ENCODE results near the gene PIAS1. TPM values are rescaled to one million over a fixed set of nuclear protein-coding genes. Genes with fewer than 3 reads are reported as not detected.
A peak's percentile ranks its signal among the peaks of the same experiment; 100 is the strongest.

Gene PIAS1
- total and polyA plus RNA-seq, 9 of the 15 experiments (the other 6 are each of a cell fraction or from before 2014, with no cell fraction given) = 18.0 to 59.1 (median 28.5) TPM

DNA sequence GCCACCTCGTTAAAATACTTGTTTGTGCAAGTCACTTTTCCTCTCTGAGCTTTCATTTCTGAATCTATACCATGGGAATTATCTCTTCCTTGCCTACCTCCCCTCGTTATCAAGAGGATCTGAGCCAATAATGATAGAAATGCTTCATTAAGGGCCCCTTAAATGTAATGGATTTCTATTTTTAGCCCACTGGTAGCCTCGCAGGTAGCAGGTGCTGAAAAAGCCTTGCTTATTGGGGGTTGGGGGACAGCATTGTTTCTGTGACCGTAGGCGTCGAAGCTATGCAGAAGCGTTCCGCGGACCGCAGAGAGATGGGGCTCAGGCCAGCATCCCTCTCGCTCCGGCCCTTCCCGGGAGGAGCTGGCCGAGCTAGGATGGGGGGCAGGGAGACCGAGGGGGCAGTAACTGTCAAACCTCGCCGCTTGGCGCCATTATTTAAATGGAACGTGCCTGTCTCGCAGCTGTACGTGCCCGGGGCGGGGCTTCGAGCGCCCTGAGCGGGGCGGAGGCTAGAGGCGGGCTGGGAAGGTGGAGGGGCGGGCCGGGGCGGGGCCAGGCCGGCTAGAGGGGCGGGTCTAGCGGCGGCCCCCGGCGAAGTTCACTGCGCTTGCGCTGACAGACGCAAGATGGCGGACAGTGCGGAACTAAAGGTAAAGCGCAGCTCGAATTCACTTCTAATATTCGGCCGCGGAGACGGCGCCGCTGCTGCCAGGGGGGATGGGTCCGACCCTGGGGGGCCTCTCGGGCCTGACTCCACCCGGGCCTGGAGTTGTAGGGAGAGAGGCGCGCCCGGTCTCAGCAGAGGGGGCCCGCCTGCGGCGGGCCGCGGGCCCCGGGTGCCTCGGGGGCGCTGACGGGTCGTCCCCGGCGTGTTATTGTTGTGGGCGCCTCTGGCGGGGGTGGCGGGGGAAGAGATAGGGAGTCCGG lies at the start of gene PIAS1 (continued):
- TF ChIP-seq, protein P1, sequence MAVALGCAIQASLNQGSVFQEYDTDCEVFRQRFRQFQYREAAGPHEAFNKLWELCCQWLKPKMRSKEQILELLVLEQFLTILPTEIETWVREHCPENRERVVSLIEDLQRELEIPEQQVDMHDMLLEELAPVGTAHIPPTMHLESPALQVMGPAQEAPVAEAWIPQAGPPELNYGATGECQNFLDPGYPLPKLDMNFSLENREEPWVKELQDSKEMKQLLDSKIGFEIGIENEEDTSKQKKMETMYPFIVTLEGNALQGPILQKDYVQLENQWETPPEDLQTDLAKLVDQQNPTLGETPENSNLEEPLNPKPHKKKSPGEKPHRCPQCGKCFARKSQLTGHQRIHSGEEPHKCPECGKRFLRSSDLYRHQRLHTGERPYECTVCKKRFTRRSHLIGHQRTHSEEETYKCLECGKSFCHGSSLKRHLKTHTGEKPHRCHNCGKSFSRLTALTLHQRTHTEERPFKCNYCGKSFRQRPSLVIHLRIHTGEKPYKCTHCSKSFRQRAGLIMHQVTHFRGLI (CRISPR knock-in tag; IDR thresholded peaks at IDR 0.05) = no peak
- no peak for TF ChIP-seq ZNF174 (CRISPR knock-in tag; IDR thresholded peaks at IDR 0.05)
- TF ChIP-seq TSC22D4 (tag; IDR thresholded peaks at IDR 0.05) = no peak
- TF ChIP-seq XRCC4 (IDR thresholded peaks at IDR 0.05; ENCODE audit: extremely low read depth, insufficient read depth, insufficient read length) = no peak
- peak; percentile 91 for TF ChIP-seq EP400 (IDR thresholded peaks at IDR 0.05)
- TF ChIP-seq ZFP1 (CRISPR knock-in tag; IDR thresholded peaks at IDR 0.05) = no peak
- TF ChIP-seq PRPF4 (IDR thresholded peaks at IDR 0.05; ENCODE audit: insufficient read depth, low read depth, low read length, poor library complexity, severe bottlenecking) = no peak
- TF ChIP-seq OTX1 (CRISPR knock-in tag; IDR thresholded peaks at IDR 0.05) = no peak; the same call in 1 of the 2 replicates
- TF ChIP-seq, protein P2, sequence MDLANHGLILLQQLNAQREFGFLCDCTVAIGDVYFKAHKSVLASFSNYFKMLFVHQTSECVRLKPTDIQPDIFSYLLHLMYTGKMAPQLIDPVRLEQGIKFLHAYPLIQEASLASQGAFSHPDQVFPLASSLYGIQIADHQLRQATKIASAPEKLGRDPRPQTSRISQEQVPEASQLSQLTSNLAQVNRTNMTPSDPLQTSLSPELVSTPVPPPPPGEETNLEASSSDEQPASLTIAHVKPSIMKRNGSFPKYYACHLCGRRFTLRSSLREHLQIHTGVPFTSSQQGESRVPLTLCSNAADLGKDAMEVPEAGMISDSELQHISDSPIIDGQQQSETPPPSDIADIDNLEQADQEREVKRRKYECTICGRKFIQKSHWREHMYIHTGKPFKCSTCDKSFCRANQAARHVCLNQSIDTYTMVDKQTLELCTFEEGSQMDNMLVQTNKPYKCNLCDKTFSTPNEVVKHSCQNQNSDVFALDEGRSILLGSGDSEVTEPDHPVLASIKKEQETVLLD (IDR thresholded peaks at IDR 0.05) = peak; percentile 87; the same call in 1 of the 2 replicates
- TF ChIP-seq, protein P3, sequence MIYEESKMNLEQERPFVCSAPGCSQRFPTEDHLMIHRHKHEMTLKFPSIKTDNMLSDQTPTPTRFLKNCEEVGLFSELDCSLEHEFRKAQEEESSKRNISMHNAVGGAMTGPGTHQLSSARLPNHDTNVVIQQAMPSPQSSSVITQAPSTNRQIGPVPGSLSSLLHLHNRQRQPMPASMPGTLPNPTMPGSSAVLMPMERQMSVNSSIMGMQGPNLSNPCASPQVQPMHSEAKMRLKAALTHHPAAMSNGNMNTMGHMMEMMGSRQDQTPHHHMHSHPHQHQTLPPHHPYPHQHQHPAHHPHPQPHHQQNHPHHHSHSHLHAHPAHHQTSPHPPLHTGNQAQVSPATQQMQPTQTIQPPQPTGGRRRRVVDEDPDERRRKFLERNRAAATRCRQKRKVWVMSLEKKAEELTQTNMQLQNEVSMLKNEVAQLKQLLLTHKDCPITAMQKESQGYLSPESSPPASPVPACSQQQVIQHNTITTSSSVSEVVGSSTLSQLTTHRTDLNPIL (CRISPR knock-in tag; IDR thresholded peaks at IDR 0.05) = no peak
- TF ChIP-seq RBM17 (IDR thresholded peaks at IDR 0.05; ENCODE audit: borderline replicate concordance, low read depth, low read length) = no peak
- TF ChIP-seq NFXL1 (CRISPR knock-in tag; IDR thresholded peaks at IDR 0.05) = no peak
- TF ChIP-seq TAF7 (tag; IDR thresholded peaks at IDR 0.05) = peak; percentile 49
- TF ChIP-seq HDAC6 (IDR thresholded peaks at IDR 0.05; ENCODE audit: low read depth, low read length) = no peak
- TF ChIP-seq, protein P4, sequence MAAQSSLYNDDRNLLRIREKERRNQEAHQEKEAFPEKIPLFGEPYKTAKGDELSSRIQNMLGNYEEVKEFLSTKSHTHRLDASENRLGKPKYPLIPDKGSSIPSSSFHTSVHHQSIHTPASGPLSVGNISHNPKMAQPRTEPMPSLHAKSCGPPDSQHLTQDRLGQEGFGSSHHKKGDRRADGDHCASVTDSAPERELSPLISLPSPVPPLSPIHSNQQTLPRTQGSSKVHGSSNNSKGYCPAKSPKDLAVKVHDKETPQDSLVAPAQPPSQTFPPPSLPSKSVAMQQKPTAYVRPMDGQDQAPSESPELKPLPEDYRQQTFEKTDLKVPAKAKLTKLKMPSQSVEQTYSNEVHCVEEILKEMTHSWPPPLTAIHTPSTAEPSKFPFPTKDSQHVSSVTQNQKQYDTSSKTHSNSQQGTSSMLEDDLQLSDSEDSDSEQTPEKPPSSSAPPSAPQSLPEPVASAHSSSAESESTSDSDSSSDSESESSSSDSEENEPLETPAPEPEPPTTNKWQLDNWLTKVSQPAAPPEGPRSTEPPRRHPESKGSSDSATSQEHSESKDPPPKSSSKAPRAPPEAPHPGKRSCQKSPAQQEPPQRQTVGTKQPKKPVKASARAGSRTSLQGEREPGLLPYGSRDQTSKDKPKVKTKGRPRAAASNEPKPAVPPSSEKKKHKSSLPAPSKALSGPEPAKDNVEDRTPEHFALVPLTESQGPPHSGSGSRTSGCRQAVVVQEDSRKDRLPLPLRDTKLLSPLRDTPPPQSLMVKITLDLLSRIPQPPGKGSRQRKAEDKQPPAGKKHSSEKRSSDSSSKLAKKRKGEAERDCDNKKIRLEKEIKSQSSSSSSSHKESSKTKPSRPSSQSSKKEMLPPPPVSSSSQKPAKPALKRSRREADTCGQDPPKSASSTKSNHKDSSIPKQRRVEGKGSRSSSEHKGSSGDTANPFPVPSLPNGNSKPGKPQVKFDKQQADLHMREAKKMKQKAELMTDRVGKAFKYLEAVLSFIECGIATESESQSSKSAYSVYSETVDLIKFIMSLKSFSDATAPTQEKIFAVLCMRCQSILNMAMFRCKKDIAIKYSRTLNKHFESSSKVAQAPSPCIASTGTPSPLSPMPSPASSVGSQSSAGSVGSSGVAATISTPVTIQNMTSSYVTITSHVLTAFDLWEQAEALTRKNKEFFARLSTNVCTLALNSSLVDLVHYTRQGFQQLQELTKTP (IDR thresholded peaks at IDR 0.05; ENCODE audit: low read depth in 1 of 2, partially characterized antibody in 2 of 2) = peak in 1 of 2 experiments; percentile 52

Data from K562 (cell line).